Astrocyte of the spinal cord (primary cell): ENCODE data around the gene MRO.

Source experiments
- DNase-seq: peaks from one replicate; pipeline ENCODE4 v3.0.0; 2011; ENCODE audit warnings: low read depth, low spot score
- H3K4me3 ChIP-seq: 2 replicates; pipeline ENCODE4 v1.5.1; 2011; ENCODE audit warnings: low read depth, mild to moderate bottlenecking, low read length, moderate library complexity
- in situ Hi-C: cut with HindIII; loops from 2 replicates; pipeline ENCODE4 v1.10.0; 2017; ENCODE audit warnings: low sequenced_read_pairs
- TF ChIP-seq, protein P1 (sequence below): IDR thresholded peaks from 2 replicates; pipeline ENCODE4 v1.5.1; 2012; ENCODE audit warnings: low read depth, mild to moderate bottlenecking, low read length, inconsistent platforms

Gene MRO

DNA sequence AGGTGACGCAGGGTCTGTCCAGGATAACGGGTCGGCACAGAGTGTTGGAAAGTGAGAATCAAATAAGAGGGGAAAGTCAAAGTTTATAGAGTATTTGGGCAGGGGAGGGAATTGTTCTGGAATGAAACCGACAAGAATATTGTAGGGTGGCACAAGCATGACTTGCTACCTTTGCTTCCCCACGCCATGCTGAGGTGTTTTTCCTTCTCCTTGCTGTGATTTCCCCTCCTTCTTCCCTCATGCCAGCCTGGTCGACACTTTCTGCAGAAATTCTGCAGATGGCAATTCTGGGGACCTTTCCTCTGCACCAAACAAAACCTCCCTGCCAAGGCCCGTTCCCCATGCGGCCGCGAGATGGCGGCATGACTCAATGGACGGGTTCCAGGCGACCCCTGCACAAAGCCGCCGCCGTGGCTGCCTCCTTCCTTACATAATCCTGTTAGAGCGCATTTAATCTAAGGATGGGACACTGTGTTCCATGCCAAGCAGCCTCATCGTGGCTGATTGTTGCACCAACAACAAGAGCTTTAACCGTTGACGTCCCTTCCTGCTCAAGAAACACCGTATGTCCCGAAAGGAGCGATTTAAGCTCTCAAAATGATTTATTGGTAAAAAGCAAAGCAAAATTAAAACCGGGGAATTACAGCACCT lies at the start of gene MRO:
Gene MRO (minus strand): TSS at position 289 of the 651 bp plus-strand sequence. CDS start 10,616 bp downstream, outside the sequence.
- in situ Hi-C loops: no loop called here
- H3K4me3 ChIP-seq: peak within 1 kb of the TSS; percentile 34
- peak; percentile 80 for DNase-seq
- TF ChIP-seq, protein P1, sequence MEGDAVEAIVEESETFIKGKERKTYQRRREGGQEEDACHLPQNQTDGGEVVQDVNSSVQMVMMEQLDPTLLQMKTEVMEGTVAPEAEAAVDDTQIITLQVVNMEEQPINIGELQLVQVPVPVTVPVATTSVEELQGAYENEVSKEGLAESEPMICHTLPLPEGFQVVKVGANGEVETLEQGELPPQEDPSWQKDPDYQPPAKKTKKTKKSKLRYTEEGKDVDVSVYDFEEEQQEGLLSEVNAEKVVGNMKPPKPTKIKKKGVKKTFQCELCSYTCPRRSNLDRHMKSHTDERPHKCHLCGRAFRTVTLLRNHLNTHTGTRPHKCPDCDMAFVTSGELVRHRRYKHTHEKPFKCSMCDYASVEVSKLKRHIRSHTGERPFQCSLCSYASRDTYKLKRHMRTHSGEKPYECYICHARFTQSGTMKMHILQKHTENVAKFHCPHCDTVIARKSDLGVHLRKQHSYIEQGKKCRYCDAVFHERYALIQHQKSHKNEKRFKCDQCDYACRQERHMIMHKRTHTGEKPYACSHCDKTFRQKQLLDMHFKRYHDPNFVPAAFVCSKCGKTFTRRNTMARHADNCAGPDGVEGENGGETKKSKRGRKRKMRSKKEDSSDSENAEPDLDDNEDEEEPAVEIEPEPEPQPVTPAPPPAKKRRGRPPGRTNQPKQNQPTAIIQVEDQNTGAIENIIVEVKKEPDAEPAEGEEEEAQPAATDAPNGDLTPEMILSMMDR: peak; percentile 98

DNA sequence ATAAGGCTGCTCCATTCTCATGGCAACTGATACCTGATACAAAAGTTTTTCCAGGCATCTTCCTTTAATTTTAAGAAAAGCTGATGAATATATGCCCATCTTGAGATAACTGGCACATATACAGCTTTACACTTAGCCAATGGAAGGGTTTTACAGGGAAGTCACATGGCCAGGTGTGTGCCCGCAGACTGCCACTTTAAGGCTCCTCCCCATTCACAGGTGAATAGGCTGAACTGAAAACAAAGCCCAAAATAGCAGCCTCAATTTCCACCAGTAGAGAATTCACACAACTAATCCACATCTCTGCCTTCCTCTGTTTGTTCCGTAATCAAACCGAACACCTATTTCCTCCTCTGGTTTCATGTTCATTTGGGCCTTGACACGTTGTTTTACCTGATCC lies 49.3 kb upstream of the MRO start:
- no peak overlapping the region for H3K4me3 ChIP-seq
- DNase-seq: no peak
- TF ChIP-seq, protein P1: no peak
- in situ Hi-C loops: no loop called here

DNA sequence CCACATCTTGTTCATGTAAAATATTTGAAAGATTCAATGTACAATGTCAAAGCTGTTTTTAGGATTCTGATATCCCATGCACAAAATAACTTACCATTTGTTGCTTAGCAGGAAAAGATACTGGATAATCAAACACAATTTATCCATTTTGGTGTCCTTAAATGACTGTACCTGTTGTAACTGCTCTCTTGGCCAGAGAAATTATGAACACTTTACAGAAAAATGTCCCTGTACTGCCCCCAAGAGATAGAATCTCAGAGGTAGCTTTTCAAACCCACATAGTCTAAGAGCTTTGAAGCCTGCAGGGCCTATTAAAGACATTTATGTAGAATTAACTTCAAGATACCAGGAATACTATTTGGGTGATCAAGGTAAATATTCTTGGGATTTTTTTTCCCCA lies 46.9 kb upstream of the MRO start:
- H3K4me3 ChIP-seq: no peak overlapping the region
- in situ Hi-C loops: no loop called here
- TF ChIP-seq, protein P1: no peak
- peak; percentile 26 for DNase-seq

DNA sequence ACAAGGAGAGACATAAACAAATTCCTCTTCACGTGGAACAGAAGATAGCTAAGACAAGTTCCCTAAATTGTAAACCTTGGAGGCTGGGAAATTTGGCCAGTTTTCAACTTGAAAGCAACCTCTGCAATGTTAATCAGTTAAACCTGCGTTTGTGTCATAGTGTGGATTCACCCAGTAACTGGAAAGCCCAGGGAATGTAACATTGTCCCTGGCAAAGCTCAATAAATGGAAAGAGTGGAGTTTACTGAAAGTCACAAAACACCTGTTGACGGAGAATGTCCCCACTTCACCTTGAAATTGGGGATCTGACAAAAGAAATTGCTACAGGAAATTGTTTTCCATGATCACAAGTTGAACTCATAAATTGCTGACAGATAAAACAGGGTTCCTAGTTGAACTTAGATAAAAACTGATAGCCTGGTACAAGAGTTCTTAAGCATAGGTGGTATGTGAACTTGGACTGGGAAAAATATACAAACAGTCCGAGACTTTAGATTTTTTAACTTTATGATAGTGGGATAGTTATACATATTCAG lies 44.1 kb upstream of the MRO start:
- DNase-seq: no peak
- TF ChIP-seq, protein P1: no peak
- in situ Hi-C loops: no loop called here
- H3K4me3 ChIP-seq: no peak overlapping the region

DNA sequence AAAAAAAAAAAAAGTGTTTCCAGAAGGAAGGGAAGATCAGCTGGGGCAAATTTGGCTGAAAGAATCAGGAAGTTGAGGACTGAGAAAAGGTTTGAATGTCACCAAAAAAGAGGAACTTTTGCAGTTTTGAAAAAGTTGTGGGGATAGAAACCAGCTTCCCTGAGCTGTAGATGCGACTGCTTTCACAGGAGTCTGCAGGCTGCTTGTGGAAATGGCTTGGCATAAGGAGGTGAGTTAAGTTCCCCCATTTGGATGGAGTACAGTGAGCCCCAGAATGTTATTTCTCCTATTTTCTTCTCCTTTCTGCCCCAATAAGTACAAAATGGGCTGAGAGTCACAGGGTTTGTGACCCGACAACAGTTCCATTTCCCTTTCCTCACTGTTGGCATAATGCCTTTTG lies 42.6 kb upstream of the MRO start:
- in situ Hi-C loops: no loop called here
- no peak for DNase-seq
- H3K4me3 ChIP-seq: no peak overlapping the region
- TF ChIP-seq, protein P1: no peak

DNA sequence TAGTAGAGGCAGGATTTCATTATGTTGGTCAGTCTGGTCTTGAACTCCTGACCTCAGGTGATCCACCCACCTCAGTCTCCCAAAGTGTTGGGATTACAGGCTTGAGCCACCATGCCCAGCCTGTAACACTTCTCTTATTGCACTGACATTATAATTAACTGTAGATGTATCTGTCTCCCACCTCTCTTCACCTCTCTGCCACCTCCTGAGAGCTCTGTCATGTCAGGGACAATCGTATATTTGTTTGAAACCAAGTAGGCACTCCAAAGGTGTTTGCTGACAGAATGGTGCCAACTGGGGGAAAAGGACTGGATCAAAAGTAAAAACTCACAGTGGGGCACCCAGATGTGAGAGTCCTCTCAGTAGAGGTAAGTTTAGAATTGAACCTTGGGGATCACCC lies 41.8 kb upstream of the MRO start:
- in situ Hi-C loops: no loop called here
- H3K4me3 ChIP-seq: no peak overlapping the region
- TF ChIP-seq, protein P1: no peak
- DNase-seq: no peak
